K562 (cell line): ENCODE results near the gene AMPD3. TPM values are rescaled to one million over a fixed set of nuclear protein-coding genes. Genes with fewer than 3 reads are reported as not detected.

Experiments used
- CBFA2T2 ChIP-seq: fragments of 450-650 bp; conservative IDR thresholded peaks from 2 replicates; pipeline ENCODE4 v1.6.1; 2017; ENCODE audit warnings: mild to moderate bottlenecking
- FOS ChIP-seq: IDR thresholded peaks from 3 replicates; pipeline ENCODE4 v1.6.1; 2011; ENCODE audit not compliant: insufficient read length; ENCODE audit errors: extremely low read depth
- HNRNPH1 ChIP-seq: fragments of 200-400 bp; formaldehyde crosslinking; optimal IDR thresholded peaks from 2 replicates; pipeline ENCODE3; 2017; ENCODE audit warnings: low read depth, mild to moderate bottlenecking, low read length, moderate library complexity
- NEUROD1 ChIP-seq: fragments of 150-350 bp; IDR thresholded peaks from 2 replicates; pipeline ENCODE4 v1.6.1; 2014; ENCODE audit warnings: borderline replicate concordance, low read length, low read depth; ENCODE audit not compliant: partially characterized antibody
- PKNOX1 ChIP-seq: fragments of 450-650 bp; IDR thresholded peaks from 2 replicates; pipeline ENCODE4 v1.6.1; 2016
- SIN3A ChIP-seq, 2 experiments: fragments of 150-350 bp in 1 of 2; IDR thresholded peaks; 2 replicates each; pipeline ENCODE4 v1.6.1; 2011 to 2016; ENCODE audit warnings: borderline replicate concordance in 2 of 2, low read depth in 2 of 2, low read length in 2 of 2, mild to moderate bottlenecking in 2 of 2, moderate library complexity in 2 of 2; ENCODE audit not compliant: control insufficient read depth in 1 of 2
- SOX6 ChIP-seq: fragments of 450-650 bp; IDR thresholded peaks from 2 replicates; pipeline ENCODE4 v1.6.1; 2014; ENCODE audit warnings: mild to moderate bottlenecking
- XRCC4 ChIP-seq: IDR thresholded peaks from one replicate; pipeline ENCODE4 v1.6.1; 2011; ENCODE audit not compliant: insufficient read depth, insufficient read length; ENCODE audit errors: extremely low read depth
- ZBTB40 ChIP-seq, 2 experiments: fragments of 450-650 bp in 1 of 2; sonication (generic) in 1 of 2; formaldehyde crosslinking in 1 of 2; IDR thresholded peaks; 2 replicates each; pipeline versions ENCODE4 v1.7.1 to v1.9.0; 2016 to 2022; ENCODE audit warnings: inconsistent platforms in 1 of 2, mild to moderate bottlenecking in 1 of 2, missing genetic modification reagents in 1 of 2
- ZMIZ1 ChIP-seq, 2 experiments: fragments of 150-350 bp in 1 of 2; IDR thresholded peaks; 2 replicates each; pipeline ENCODE4 v1.6.1; 2012 to 2016; ENCODE audit warnings: low read depth in 2 of 2, low read length in 2 of 2, mild to moderate bottlenecking in 1 of 2, moderate library complexity in 1 of 2
- ZNF3 ChIP-seq: fragments of 250-450 bp; sonication (Bioruptor Pico); IDR thresholded peaks from 2 replicates; pipeline ENCODE4 v1.5.0; 2021; ENCODE audit warnings: mild to moderate bottlenecking, moderate library complexity
- ZZZ3 ChIP-seq: fragments of 450-650 bp; IDR thresholded peaks from 2 replicates; pipeline ENCODE4 v1.6.1; 2016; ENCODE audit warnings: antibody characterized with exemption, mild to moderate bottlenecking, moderate library complexity
- polyA plus RNA-seq, 8 experiments: library from polyadenylated mRNA; depleted of rRNA in 4 of 8; stranded (reverse) in 5 of 8; unstranded in 3 of 8; fragments of >200 nt; fragmentation: Nextera tagmentation in 2 of 8; fragmentation: Illumina TruSeq in 1 of 8; extraction: Ambion mirVana in 2 of 8; extraction: Trizol in 1 of 8; gene quantifications; 2 replicates each; pipeline versions ENCODE4 v1.2.1 to v1.2.3, GENCODE V29; 2011 to 2014; ENCODE audit warnings: inconsistent platforms in 1 of 8, missing spikeins in 1 of 8
- total RNA-seq, 7 experiments: library from RNA; depleted of rRNA in 6 of 7; stranded (reverse); fragments of >200 nt in 6 of 7; fragmentation: Illumina TruSeq in 2 of 7; extraction: Trizol in 2 of 7; gene quantifications; 2 replicates each; pipeline versions ENCODE4 v1.2.1 to v1.2.3, GENCODE V29; 2011 to 2021; ENCODE audit warnings: low replicate concordance in 1 of 7

Gene AMPD3
- total and polyA plus RNA-seq, 9 of the 15 experiments (the other 6 are each of a cell fraction or from before 2014, with no cell fraction given) = 4.4 to 23.6 (median 11.2) TPM

GRCh38 chr11:10490398-10491241 is 35.6 kb downstream of the AMPD3 start (continued):
- no peak for TF ChIP-seq ZBTB40 (IDR thresholded peaks at IDR 0.05)
- TF ChIP-seq ZBTB40 (CRISPR knock-in tag; IDR thresholded peaks at IDR 0.05) = no peak
- peak in 1 of 2 experiments; percentile 50; a peak in 1 of 4 replicates for TF ChIP-seq ZMIZ1 (IDR thresholded peaks at IDR 0.05; ENCODE audit: low read depth in 2 of 2, low read length in 2 of 2)
- no peak for TF ChIP-seq ZZZ3
- peak; percentile 68 for TF ChIP-seq FOS
- no peak for TF ChIP-seq ZNF3
- peak; percentile 23; the same call in 1 of the 2 replicates for TF ChIP-seq CBFA2T2
- no peak for TF ChIP-seq HNRNPH1
- peak; percentile 79 for TF ChIP-seq SOX6
- TF ChIP-seq XRCC4 = no peak
- peak; percentile 91 for TF ChIP-seq PKNOX1
- TF ChIP-seq SIN3A (IDR thresholded peaks at IDR 0.05; ENCODE audit: borderline replicate concordance in 2 of 2, control insufficient read depth in 1 of 2, low read depth in 2 of 2, low read length in 2 of 2) = peak in 1 of 2 experiments; percentile 44; a peak in 1 of 4 replicates
- TF ChIP-seq NEUROD1 = peak; percentile 39
